Transverse colon (tissue), 4 donors: Measurements from ENCODE around the gene DIPK1B. TPM values are rescaled to one million over a fixed set of nuclear protein-coding genes. Genes with fewer than 3 reads are reported as not detected.
"Not testable (repeated sequence)": the region's sequence is repeated elsewhere in the genome, so short reads cannot be mapped to it uniquely, and the experiment has no call there.

ENCODE experiments used
- DNase-seq: peaks from one replicate; pipeline ENCODE4 v3.0.0-alpha.2; 2019
- H3K27ac ChIP-seq, 4 donors: fragments of 200-600 bp; sonication (generic); 2 replicates each; pipeline ENCODE4 v1.5.1; 2016 to 2018; ENCODE audit warnings: inconsistent platforms in 4 of 4
- H3K27me3 ChIP-seq: fragments of 200-600 bp; sonication (generic); 2 replicates; pipeline ENCODE4 v1.5.1; 2017; ENCODE audit warnings: inconsistent platforms
- H3K36me3 ChIP-seq, 4 donors: fragments of 200-600 bp; sonication (generic); 2 replicates each; pipeline ENCODE4 v1.5.1; 2017 to 2019; ENCODE audit warnings: inconsistent platforms in 4 of 4
- H3K4me1 ChIP-seq, 4 donors: fragments of 200-600 bp; sonication (generic); 2 replicates each; pipeline ENCODE4 v1.5.1; 2017 to 2020; ENCODE audit warnings: inconsistent platforms in 4 of 4
- H3K4me3 ChIP-seq, 4 donors: fragments of 200-600 bp; sonication (generic); 1 replicate in 1 of 4; 2 replicates in 3 of 4; pipeline versions ENCODE4 v1.5.1 to v1.6.1; 2017 to 2019; ENCODE audit warnings: inconsistent platforms in 4 of 4
- H3K9me3 ChIP-seq, 2 donors: fragments of 200-600 bp; sonication (generic); 2 replicates each; pipeline ENCODE4 v1.5.1; 2017 to 2019; ENCODE audit warnings: inconsistent platforms in 2 of 2
- EP300 ChIP-seq: sonication (generic); formaldehyde crosslinking; IDR thresholded peaks from one replicate; pipeline ENCODE4 v1.6.1; 2017; ENCODE audit warnings: antibody characterized with exemption, low read depth
- POLR2A ChIP-seq: fragments of 450-650 bp; IDR thresholded peaks from one replicate; pipeline ENCODE4 v1.6.1; 2016; ENCODE audit warnings: antibody characterized with exemption, mild to moderate bottlenecking, moderate library complexity
- POLR2AphosphoS5 ChIP-seq, 3 donors: sonication (generic); formaldehyde crosslinking; IDR thresholded peaks; one replicate each; pipeline ENCODE4 v1.6.1; 2016; ENCODE audit warnings: antibody characterized with exemption in 3 of 3
- WGBS, 2 donors: methylation state at CpG; one replicate each; pipeline ENCODE4 v1.1.5; 2018; ENCODE audit warnings: low coverage in 1 of 2; 5-methylcytosine and 5-hydroxymethylcytosine counted together
- in situ Hi-C, 4 donors: fragments of 200-750 bp; cut with MboI; loops; one replicate each; pipeline versions ENCODE4 v1.15.0 to v1.15.1; 2017; ENCODE audit warnings: low sequenced_read_pairs in 3 of 4, low pct_ligation_motif_present in 1 of 4, low pct_unique_long_range_greater_than_20kb in 1 of 4
- intact Hi-C: fragments of 100-400 bp; cut with DNase I; formaldehyde crosslinking; loops from one replicate; pipeline ENCODE4 v1.15.1; 2023; ENCODE audit warnings: low total_unique reads
- total RNA-seq, 4 donors: library from RNA; depleted of rRNA; stranded (reverse); fragments of >200 nt; gene quantifications; one replicate each; pipeline ENCODE4 v1.1.0, GENCODE V29; 2016
- TF ChIP-seq, protein P1 (sequence below), 5 experiments: fragments of 200-600 bp in 3 of 5; fragments of 450-650 bp in 2 of 5; sonication (generic) in 3 of 5; IDR thresholded peaks; 1 replicate in 2 of 5; 2 replicates in 3 of 5; pipeline ENCODE4 v1.5.1; 2016 to 2017; ENCODE audit warnings: antibody characterized with exemption in 5 of 5, inconsistent platforms in 3 of 5, mild to moderate bottlenecking in 2 of 5, moderate library complexity in 1 of 5

The DIPK1B gene
- total RNA-seq, 4 donors from 2014 or later: 3.5 to 12.3 (median 3.9) TPM

DNA sequence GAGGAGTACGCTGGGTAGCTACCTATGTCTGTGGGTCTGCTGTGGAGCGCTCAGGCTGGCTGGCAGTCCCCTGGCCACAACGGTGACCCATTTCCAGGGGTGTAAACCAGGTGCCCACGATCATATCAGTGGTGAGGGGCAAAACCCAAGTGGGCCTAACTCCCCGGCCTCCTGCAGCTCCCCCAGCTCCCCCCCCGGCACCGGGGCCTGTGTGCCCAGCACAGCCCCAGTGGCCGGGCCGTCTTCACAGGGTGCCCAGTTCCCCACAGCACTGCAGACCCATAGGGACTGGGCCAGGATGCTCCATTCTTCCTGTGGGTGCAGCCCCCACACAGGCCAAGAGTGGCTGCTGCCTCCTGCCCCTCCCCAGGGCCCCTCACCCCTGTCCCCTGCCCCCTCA lies 46.6 kb downstream of the DIPK1B start:
- intact Hi-C loops: no loop called here

DNA sequence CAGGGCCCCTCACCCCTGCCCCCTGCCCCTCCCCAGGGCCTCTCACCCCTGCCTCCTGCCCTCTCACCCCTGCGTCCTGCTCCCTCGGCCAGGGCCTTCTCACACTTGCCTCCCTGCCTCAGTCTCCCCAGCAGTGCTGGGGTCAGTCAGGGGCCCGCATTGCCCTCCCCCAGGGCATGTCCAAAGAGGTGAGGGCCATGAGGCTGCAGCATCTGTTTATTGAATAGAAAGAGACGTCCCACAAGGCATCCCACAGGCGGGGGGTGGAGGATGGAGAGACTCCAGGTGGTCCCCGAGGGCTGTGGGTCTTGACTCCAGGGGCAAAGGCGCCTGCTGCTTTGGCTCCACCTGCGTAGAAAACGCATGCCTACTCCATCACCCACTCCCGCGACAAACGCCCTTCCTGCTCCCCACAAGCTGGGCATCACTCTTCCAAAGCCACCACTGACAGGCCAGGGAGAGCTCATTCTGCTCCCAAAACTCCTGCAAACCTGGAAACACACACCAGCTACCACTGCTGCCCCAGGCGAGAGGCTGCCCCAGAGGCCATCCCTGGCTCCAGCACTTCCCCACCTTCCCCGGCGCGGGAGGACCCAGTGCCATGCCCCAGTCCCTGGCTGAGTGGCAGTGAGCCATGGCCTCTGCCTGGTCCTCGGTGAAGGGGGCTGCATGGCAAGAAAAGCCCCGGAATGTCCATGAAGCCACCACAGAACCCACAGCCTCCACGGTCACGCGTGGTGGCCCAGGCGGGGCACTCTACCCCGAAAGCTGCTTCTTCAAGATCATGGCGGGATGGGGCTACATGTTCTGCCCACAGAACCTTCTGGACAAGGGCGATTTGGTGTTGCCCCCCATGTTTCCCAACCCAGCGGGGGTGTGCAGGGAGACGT lies 47.3 kb downstream of the DIPK1B start:
- in situ Hi-C loops (no loop called here), intact Hi-C loops (no loop called here)
- TF ChIP-seq, protein P1, sequence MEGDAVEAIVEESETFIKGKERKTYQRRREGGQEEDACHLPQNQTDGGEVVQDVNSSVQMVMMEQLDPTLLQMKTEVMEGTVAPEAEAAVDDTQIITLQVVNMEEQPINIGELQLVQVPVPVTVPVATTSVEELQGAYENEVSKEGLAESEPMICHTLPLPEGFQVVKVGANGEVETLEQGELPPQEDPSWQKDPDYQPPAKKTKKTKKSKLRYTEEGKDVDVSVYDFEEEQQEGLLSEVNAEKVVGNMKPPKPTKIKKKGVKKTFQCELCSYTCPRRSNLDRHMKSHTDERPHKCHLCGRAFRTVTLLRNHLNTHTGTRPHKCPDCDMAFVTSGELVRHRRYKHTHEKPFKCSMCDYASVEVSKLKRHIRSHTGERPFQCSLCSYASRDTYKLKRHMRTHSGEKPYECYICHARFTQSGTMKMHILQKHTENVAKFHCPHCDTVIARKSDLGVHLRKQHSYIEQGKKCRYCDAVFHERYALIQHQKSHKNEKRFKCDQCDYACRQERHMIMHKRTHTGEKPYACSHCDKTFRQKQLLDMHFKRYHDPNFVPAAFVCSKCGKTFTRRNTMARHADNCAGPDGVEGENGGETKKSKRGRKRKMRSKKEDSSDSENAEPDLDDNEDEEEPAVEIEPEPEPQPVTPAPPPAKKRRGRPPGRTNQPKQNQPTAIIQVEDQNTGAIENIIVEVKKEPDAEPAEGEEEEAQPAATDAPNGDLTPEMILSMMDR (IDR thresholded peaks at IDR 0.05): no peak
- TF ChIP-seq POLR2A (no peak), POLR2AphosphoS5 (IDR thresholded peaks at IDR 0.05) (no peak), EP300 (no peak)
- H3K36me3 ChIP-seq: no peaks in the 10 kb centered on the region
- H3K4me1 ChIP-seq: peaks cover 0 to 4% (median 3%) of the 10 kb centered on the region in 4 donors
- H3K9me3 ChIP-seq: peaks cover 0 to 4% of the 10 kb centered on the region in 2 donors
- H3K27ac ChIP-seq: no peak overlapping the region
- H3K4me3 ChIP-seq: no peak overlapping the region
- WGBS, 2 donors: 82% methylated on average over 27 of the region's 27 CpGs; no CpG with 5 or more reads in 1 of the 2 donors
- peaks cover 38% of the 10 kb centered on the region for H3K27me3 ChIP-seq
- no peak for DNase-seq

More for the DNA sequence above, 46.6 kb downstream of the DIPK1B start:
- no peak for TF ChIP-seq EP300
- no peak for TF ChIP-seq POLR2A
- no peak for TF ChIP-seq POLR2AphosphoS5 (IDR thresholded peaks at IDR 0.05)
- TF ChIP-seq, protein P1 (IDR thresholded peaks at IDR 0.05): no peak
- Histone ChIP-seq H3K9me3 (peaks cover 0 to 4% of the 10 kb centered on the region in 2 donors), H3K4me3 (no peak overlapping the region), H3K27ac (no peak overlapping the region), H3K27me3 (peaks cover 33% of the 10 kb centered on the region), H3K4me1 (peaks cover 0 to 4% (median 2%) of the 10 kb centered on the region in 4 donors), H3K36me3 (no peaks in the 10 kb centered on the region)
- no peak for DNase-seq
- WGBS, 2 donors: 82% methylated on average over 8 of the region's 9 CpGs; no CpG with 5 or more reads in 1 of the 2 donors
- in situ Hi-C loops: no loop called here

DNA sequence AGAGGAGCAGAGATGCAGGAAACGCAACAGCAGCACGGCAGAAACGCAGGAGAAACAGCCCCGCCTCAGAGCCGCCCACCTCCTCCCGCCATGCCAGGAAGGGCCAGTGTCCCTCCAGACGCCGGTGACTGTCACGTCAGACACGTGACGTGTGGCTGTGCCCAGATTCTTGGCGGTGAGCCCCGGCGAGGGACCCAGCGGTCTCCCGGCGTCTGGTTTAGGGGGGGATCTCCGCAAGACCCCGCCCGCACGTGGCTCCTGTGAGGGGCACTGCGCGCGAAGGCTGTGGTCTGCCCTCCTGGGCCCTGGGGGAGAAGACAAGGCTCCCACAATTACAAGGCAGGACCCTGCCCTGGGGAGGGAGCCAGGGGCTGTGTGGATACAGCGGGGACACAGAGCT lies 48.1 kb downstream of the DIPK1B start:
- no peaks in the 10 kb centered on the region for H3K36me3 ChIP-seq
- H3K4me3 ChIP-seq: no peak overlapping the region
- no peak for DNase-seq
- in situ Hi-C loops (no loop called here), intact Hi-C loops (no loop called here)
- peaks cover 43% of the 10 kb centered on the region for H3K27me3 ChIP-seq
- no peak for TF ChIP-seq POLR2A
- TF ChIP-seq POLR2AphosphoS5 (IDR thresholded peaks at IDR 0.05): no peak
- TF ChIP-seq, protein P1 (IDR thresholded peaks at IDR 0.05): no peak
- TF ChIP-seq EP300: no peak
- H3K9me3 ChIP-seq: peaks cover 0 to 4% of the 10 kb centered on the region in 2 donors
- no peak overlapping the region for H3K27ac ChIP-seq
- peaks cover 0 to 8% (median 4%) of the 10 kb centered on the region in 4 donors for H3K4me1 ChIP-seq
- WGBS, 2 donors: 60% methylated on average over 25 of the region's 25 CpGs; no CpG with 5 or more reads in 1 of the 2 donors

DNA sequence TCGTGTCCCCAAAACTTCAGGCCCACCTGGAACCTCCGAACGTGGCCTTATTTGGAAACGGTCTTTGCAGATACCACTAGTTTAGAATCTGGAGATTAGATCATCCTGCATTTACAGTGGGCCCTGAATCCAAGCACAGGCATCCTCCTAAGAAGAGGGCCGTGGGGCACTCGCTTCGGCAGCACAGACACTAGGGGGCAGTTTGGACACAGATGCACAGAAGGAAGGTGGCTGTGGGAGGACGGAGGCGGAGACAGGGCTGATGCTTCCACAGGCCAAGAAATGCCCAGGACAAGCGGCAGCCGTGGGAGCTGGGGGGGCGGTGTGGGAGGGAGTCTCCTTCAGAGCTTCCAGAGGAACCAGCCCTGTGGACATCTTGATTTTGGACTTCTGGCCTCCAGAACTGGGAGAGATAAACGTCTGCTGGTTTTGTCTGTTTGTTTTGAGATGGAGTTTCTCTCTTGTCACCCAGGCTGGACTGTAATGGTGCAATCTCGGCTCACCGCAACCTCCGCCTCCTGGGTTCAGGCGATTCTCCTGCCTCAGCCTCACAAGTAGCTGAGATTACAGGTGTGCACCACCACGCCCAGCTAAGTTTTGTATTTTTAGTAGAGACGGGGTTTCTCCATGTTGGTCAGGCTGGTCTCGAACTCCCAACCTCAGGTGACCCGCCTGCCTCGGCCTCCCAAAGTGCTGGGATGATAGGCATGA lies 48.6 kb downstream of the DIPK1B start:
- H3K9me3 ChIP-seq, H3K36me3 ChIP-seq, intact Hi-C loops, H3K4me1 ChIP-seq, in situ Hi-C loops, H3K4me3 ChIP-seq, H3K27ac ChIP-seq: not testable (repeated sequence)
- TF ChIP-seq, protein P1 (IDR thresholded peaks at IDR 0.05): peak; percentile 23 to 43 (median 31)
- H3K27me3 ChIP-seq: peaks cover 48% of the 10 kb centered on the region
- peak; percentile 57 for DNase-seq
- 44% methylated on average over 22 of the region's 22 CpGs; no CpG with 5 or more reads in 1 of the 2 donors for WGBS, 2 donors
